HEK293T (cell line): ENCODE data around the gene XIAP.
"Not testable (repeated sequence)": the region's sequence is repeated elsewhere in the genome, so short reads cannot be mapped to it uniquely, and the experiment has no call there.

Experiments
- CTCF ChIA-PET: fragments of 350-600 bp; formaldehyde crosslinking; extraction: SDS; loops from one replicate; lab custom pipeline; 2021; ENCODE audit warnings: antibody characterized with exemption, inconsistent platforms; lab: Yijun Ruan, JAX
- POLR2A ChIA-PET: fragments of 350-600 bp; formaldehyde crosslinking; extraction: SDS; loops from one replicate; lab custom pipeline; 2020; ENCODE audit warnings: antibody characterized with exemption, inconsistent platforms; lab: Yijun Ruan, JAX
- DNase-seq: peaks from one replicate; pipeline ENCODE4 v3.0.0; 2012; ENCODE audit warnings: mixed read lengths; ENCODE audit errors: extremely low spot score
- ARNT ChIP-seq: fragments of 450-650 bp; IDR thresholded peaks from 2 replicates; pipeline ENCODE4 v1.6.1; 2017; ENCODE audit warnings: mild to moderate bottlenecking
- BHLHE40 ChIP-seq: fragments of 450-650 bp; IDR thresholded peaks from 2 replicates; pipeline ENCODE4 v1.6.1; 2016; ENCODE audit warnings: mild to moderate bottlenecking, moderate library complexity, borderline replicate concordance
- CTBP1 ChIP-seq: fragments of 450-650 bp; IDR thresholded peaks from 2 replicates; pipeline ENCODE4 v1.6.1; 2016; ENCODE audit warnings: borderline replicate concordance
- ELF4 ChIP-seq: fragments of 450-650 bp; IDR thresholded peaks from 2 replicates; pipeline ENCODE4 v1.6.1; 2017; ENCODE audit warnings: antibody characterized with exemption
- FOXA1 ChIP-seq: fragments of 450-650 bp; IDR thresholded peaks from 2 replicates; pipeline ENCODE4 v1.6.1; 2016; ENCODE audit warnings: mild to moderate bottlenecking
- FOXK2 ChIP-seq: fragments of 450-650 bp; IDR thresholded peaks from 2 replicates; pipeline ENCODE4 v1.6.1; 2016; ENCODE audit warnings: mild to moderate bottlenecking
- FOXM1 ChIP-seq: fragments of 450-650 bp; IDR thresholded peaks from 2 replicates; pipeline ENCODE4 v1.6.1; 2017; ENCODE audit warnings: mild to moderate bottlenecking, borderline replicate concordance
- HDGF ChIP-seq: fragments of 450-650 bp; IDR thresholded peaks from 2 replicates; pipeline ENCODE4 v1.6.1; 2017; ENCODE audit warnings: antibody characterized with exemption, borderline replicate concordance
- L3MBTL2 ChIP-seq: fragments of 450-650 bp; conservative IDR thresholded peaks from 2 replicates; pipeline ENCODE4 v1.6.1; 2016; ENCODE audit warnings: mild to moderate bottlenecking
- LEF1 ChIP-seq: fragments of 450-650 bp; IDR thresholded peaks from 2 replicates; pipeline ENCODE4 v1.6.1; 2017; ENCODE audit warnings: mild to moderate bottlenecking, borderline replicate concordance
- NFRKB ChIP-seq: fragments of 450-650 bp; IDR thresholded peaks from 2 replicates; pipeline ENCODE4 v1.6.1; 2016; ENCODE audit warnings: mild to moderate bottlenecking, moderate library complexity
- SP1 ChIP-seq: fragments of 450-650 bp; IDR thresholded peaks from 2 replicates; pipeline ENCODE4 v1.6.1; 2017
- SUZ12 ChIP-seq: fragments of 450-650 bp; IDR thresholded peaks from 2 replicates; pipeline ENCODE4 v1.6.1; 2016; ENCODE audit warnings: mild to moderate bottlenecking
- TARDBP ChIP-seq: fragments of 450-650 bp; IDR thresholded peaks from 2 replicates; pipeline ENCODE4 v1.6.1; 2016
- ZNF384 ChIP-seq: fragments of 450-650 bp; IDR thresholded peaks from 2 replicates; pipeline ENCODE4 v1.6.1; 2016
- TF ChIP-seq, protein P1 (sequence below): fragments of 450-650 bp; IDR thresholded peaks from 2 replicates; pipeline ENCODE4 v1.6.1; 2016

The XIAP gene

DNA sequence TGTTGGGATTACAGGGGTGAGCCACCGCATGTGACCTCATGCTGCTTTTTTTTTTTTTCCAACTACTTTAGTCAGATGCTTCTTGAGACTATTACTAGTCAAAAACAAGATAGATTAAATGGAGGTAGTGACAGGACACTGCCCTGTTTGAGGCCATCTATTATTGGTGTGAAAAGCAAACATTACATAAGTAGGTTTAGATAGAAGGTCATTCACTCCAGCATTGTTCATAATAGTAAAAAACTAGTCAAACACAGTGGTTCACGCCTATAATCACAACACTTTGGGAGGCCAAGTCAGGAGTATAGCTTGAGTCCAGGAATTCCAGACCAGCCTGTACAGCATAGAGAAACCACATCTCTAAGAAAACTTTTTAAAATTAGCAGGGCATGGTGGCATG is 16.3 kb downstream of the XIAP start:
- TF ChIP-seq L3MBTL2 = 0 out of 2 replicates have a peak, but pooled peaks have one; percentile 19
- no peak for TF ChIP-seq ARNT
- TF ChIP-seq ZNF384 = 0 out of 2 replicates have a peak, but pooled peaks have one; percentile 30
- TF ChIP-seq CTBP1 = no peak
- TF ChIP-seq SUZ12 = no peak
- no peak for TF ChIP-seq TARDBP
- no peak for TF ChIP-seq ELF4
- TF ChIP-seq HDGF = no peak
- no peak for TF ChIP-seq NFRKB
- no peak for TF ChIP-seq FOXM1
- ChIA-PET CTCF (interaction anchor here (1.1 to 1.2 kb wide), 2 partner anchors 9 to 98 kb away, joined by 3 read pairs; no protein-coding TSS in a partner anchor), POLR2A (interaction anchor here (1.4 kb wide), 1 partner anchor 15 kb away, joined by 4 read pairs; no protein-coding TSS in a partner anchor)
- no peak for DNase-seq

- DNase-seq = no peak
- CTCF ChIA-PET = interaction anchor here (1.1 kb wide), 1 partner anchor 99 kb away, joined by 3 read pairs; no protein-coding TSS in a partner anchor
- TF ChIP-seq ELF4 (no peak), ZNF384 (peak; percentile 92)
- POLR2A ChIA-PET = interaction anchor here (1.4 kb wide), 1 partner anchor 16 kb away, joined by 4 read pairs; no protein-coding TSS in a partner anchor
Observed at GRCh38 chrX:123876844-123877243, 17.0 kb downstream of the XIAP start.

DNA sequence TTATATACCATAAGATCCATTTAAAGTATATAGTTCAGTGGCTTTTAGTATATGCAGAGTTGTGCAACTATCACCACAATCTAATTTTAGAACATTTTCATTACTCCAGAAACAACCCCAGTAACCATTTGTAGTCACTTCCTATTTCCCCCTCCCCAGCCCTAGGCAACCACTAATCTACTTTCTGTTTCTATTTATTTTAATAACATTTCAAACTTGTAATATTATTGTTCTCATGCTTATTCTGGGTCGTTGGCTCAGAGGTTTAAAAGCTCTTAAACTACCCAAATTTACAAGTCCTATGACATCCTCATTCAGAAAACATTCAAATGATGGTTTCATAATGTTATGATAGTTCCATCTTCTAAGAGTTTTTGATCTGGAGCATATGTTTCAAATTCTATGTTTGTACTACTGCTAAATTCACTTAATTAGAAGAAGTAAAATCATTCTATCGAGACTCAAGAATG is 18.4 kb downstream of the XIAP start:
- ChIA-PET CTCF (interaction anchor here (1.6 kb wide), 1 partner anchor 45 kb away, joined by 4 read pairs; no protein-coding TSS in a partner anchor), POLR2A (no interaction called here)
- no peak for DNase-seq

DNA sequence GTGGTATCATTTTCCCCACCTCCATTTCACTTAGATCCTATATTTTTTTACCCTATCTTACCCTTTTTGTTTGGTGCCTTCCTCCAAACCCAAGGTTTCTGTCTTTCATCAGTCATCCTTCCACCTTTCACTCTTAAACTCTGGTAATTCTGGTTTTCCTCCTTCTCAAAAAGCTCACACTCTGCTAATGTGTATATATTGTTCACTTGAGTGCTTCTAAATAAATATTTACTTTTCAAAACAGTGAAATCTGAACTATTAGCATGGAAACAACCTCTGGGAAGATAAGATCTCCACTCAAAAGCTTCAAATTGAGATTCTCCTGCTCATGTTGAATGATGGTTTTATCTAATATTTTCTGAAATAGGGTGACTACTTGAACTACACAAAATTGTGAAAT is 21.5 kb downstream of the XIAP start:
- DNase-seq = no peak
- POLR2A ChIA-PET = no interaction called here
- no peak for TF ChIP-seq SP1
- TF ChIP-seq HDGF = no peak
- no peak for TF ChIP-seq FOXK2
- TF ChIP-seq LEF1 = no peak
- TF ChIP-seq ARNT = no peak
- TF ChIP-seq L3MBTL2 = no peak
- no peak for TF ChIP-seq ELF4
- TF ChIP-seq FOXA1 = no peak
- TF ChIP-seq ZNF384 = no peak
- TF ChIP-seq FOXM1 = no peak
- no peak for TF ChIP-seq CTBP1
- CTCF ChIA-PET = interaction anchor here (0.6 to 0.7 kb wide), 2 partner anchors 48 to 114 kb away, joined by 3 to 5 read pairs; no protein-coding TSS in a partner anchor

More for the DNA sequence above, 18.4 kb downstream of the XIAP start:
- TF ChIP-seq HDGF (no peak), TARDBP (no peak), FOXA1 (no peak), NFRKB (no peak), ELF4 (no peak), L3MBTL2 (no peak), SP1 (no peak)
- TF ChIP-seq, protein P1, sequence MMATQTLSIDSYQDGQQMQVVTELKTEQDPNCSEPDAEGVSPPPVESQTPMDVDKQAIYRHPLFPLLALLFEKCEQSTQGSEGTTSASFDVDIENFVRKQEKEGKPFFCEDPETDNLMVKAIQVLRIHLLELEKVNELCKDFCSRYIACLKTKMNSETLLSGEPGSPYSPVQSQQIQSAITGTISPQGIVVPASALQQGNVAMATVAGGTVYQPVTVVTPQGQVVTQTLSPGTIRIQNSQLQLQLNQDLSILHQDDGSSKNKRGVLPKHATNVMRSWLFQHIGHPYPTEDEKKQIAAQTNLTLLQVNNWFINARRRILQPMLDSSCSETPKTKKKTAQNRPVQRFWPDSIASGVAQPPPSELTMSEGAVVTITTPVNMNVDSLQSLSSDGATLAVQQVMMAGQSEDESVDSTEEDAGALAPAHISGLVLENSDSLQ = no peak

GRCh38 chrX:123882391-123882790 is 22.5 kb downstream of the XIAP start:
- ChIA-PET POLR2A (no interaction called here), CTCF (interaction anchor here (0.8 kb wide), 1 partner anchor 49 kb away, joined by 4 read pairs; no protein-coding TSS in a partner anchor)
- TF ChIP-seq TARDBP (no peak), FOXK2 (no peak), ZNF384 (no peak), CTBP1 (no peak), NFRKB (no peak), ARNT (no peak), FOXM1 (no peak), L3MBTL2 (no peak), LEF1 (no peak)
- no peak for DNase-seq

- ChIA-PET POLR2A (no interaction called here), CTCF (interaction anchor here (1.0 to 1.4 kb wide), 2 partner anchors 9 to 92 kb away, joined by 3 read pairs; no protein-coding TSS in a partner anchor)
- TF ChIP-seq BHLHE40 = no peak
- peak; percentile 95 for TF ChIP-seq ZNF384
- peak; percentile 65 for DNase-seq
Observed at GRCh38 chrX:123884809-123885408, 25.1 kb downstream of the XIAP start.

DNA sequence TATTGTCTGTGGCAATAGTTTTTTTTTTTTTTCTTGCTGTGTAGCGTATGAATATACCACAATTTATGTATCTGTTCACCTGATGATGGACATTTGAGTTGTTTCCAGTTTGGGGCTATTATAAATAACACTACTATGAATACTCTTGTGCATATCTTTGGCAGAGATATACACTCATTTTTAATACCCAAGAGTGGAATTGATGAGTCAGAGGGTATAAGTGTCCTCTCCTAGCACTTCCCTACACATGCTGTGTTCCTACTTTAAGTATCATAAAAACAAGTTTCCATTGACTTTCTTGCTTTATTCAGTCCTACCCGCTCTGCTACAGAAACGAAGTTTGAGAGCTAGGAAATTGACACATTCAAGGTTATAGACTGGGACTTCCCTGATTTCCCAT is 39.8 kb downstream of the XIAP start:
- ChIA-PET CTCF (no interaction called here), POLR2A (no interaction called here)
- TF ChIP-seq TARDBP (no peak), HDGF (no peak), L3MBTL2 (no peak), CTBP1 (no peak), SP1 (no peak), NFRKB (no peak), ELF4 (no peak), FOXA1 (no peak), BHLHE40 (no peak), FOXK2 (no peak), ARNT (no peak), ZNF384 (no peak), FOXM1 (no peak), LEF1 (no peak)
- TF ChIP-seq, protein P1 = no peak
- no peak for DNase-seq

DNA sequence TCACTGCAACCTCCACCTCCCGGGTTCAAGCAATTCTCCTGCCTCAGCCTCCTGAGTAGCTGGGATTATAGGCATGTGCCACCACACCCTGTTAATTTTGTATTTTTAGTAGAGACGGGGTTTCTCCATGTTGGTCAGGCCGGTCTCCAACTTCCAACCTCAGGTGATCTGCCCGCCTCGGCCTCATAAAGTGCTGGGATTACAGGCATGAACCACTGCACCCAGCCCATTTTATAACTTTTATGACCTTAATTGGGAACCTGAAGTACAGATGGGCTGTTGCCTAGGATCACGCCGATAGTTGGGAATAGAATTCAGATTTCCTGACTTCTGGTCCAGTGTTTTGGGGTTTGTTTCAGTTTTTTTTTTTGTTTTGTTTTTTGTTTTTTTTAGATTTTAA is 43.4 kb downstream of the XIAP start:
- DNase-seq, POLR2A ChIA-PET: not testable (repeated sequence)
- CTCF ChIA-PET = interaction anchor here (0.6 kb wide), 1 partner anchor 705 kb away, joined by 5 read pairs; no protein-coding TSS in a partner anchor
